Measurements from ENCODE around the gene KIDINS220.

The KIDINS220 gene

GRCh38 chr2:8836971-8837794, at the start of gene KIDINS220:
KIDINS220 (minus strand) TSS chr2:8837613; CDS start chr2:8827093, 10,520 bp downstream.
- DNase-seq: peak; percentile 59 to 70

DNA sequence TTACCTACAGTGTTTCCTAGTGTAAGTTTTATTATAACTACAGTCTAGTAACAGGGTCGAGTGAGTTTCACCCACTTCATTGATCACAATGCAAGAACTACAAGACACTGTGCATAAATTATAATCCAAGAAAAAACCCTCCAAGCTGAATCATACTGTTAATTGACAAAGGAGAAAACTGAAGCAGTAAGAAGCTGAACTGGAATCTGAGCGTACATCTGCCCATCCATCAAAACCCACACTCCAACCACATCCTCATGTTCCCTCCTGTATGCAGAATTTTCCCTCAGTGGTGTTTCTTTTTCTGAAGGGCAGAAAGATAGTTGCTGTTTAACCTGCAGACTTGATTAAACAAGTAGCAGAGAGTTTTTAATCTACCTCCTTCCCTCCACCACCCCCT, 49.5 kb upstream of the KIDINS220 start:
- no peak for DNase-seq

DNA sequence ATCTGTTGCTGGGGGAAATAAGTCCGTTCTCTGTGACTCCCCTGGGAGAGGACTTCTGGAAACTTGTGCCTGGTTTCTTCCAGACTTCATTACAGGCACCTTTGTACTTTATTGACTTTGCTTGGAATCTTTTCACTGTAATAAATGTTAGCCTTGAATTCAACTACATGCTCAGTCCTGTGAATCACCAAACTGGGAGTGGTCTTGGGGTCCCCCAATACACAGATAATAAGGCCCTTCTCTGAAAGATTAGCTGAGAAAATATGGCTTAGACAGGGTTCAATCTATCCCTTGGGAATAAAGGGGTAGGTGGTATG, 48.7 kb upstream of the KIDINS220 start:
- no peak for DNase-seq

- no peak for DNase-seq
Observed at GRCh38 chr2:8885449-8886201, 48.2 kb upstream of the KIDINS220 start.

- DNase-seq: no peak
Observed at GRCh38 chr2:8884812-8885211, 47.4 kb upstream of the KIDINS220 start.

DNA sequence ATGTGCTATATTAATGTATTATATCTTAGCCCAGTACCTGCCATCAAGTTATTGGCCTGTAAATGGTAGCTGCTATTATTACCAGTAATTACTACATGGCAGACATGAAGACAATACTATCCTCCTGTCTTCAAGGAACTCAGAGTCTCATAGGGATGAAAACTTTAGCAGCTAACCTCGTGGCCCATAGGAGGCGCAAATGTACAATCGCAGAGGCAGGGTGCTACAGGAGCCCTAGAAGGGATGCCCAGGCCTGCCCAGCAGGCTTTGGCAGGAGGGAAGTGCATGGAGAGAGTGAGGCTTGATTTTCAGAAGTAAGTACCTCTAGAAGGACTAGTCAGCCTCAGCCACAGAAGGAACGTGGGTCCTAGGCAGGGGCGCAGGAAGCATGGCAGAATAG, 44.7 kb upstream of the KIDINS220 start:
- no peak for DNase-seq

DNA sequence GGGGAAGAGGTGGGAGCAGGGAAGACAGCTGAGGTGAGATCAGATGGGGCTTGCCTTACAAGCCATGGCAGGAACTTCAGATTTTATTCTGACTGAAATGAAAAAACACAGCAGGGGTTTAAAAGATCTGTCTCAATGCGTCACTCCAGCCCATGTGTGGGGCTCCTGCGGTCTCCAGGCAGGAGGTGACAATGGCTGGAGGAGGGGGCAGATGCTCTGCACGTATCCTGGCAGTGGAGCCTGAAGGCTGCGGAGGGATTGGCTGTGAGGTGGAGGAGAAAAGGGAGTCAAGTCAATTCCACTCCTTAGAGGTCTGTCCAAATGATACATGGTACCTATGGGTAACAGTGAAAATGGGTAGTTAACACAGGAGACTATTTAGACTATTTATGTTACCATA, 40.5 kb upstream of the KIDINS220 start:
- no peak for DNase-seq

GRCh38 chr2:8877332-8877731, 39.9 kb upstream of the KIDINS220 start:
- no peak for DNase-seq

DNA sequence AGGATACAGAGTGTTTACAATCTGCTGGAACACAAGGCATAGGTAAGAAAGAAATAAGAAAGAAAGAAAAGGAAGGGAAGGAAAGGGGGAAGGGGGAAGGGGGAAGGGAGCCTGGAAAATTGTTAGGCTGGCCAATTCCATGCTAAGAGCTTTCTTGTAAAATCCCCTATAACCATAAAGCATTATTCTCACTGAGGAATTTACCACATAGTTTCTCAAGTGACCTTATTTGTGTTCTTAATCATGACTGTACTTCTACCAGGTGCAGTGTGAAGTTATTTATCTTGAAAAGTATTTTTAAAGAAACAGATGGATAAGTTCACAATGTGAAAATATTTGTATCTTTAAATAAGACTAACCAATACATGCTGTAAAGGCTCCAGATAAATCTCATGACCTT, 39.2 kb upstream of the KIDINS220 start:
- no peak for DNase-seq

DNA sequence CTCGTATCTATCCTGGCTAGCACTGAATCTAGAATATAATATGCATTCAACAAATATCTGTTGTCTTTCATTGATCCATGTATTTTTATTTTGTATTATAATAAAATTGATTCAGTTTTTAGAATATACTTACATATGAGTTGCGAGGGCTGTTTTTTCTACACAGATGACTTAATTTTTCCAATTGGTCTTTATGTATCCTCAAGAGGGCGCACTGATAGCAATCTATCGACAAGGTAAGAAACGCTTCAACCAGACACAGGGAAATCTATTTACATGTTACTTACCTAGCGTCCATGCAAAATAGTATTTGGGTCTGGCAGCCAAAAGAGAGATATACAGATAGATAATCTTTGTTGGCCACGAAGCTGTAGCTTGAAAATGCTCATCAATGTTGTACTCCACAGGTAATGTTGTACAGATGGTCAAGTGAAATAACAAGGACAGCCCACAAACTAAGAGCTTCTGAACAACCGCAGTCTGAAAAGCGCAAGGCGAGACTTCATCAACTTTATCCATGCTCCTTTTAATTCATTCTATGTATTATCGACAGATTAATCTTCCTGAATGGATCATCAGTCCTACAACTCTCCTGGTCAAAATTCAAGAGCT, 35.5 kb upstream of the KIDINS220 start:
- peak in 1 of 2 donors; percentile 39 for DNase-seq

- no peak for DNase-seq
Observed at GRCh38 chr2:8870441-8870840, 33.0 kb upstream of the KIDINS220 start.

GRCh38 chr2:8867363-8867762, 29.9 kb upstream of the KIDINS220 start:
- DNase-seq: no peak

GRCh38 chr2:8863331-8863953, 26.0 kb upstream of the KIDINS220 start:
- no peak for DNase-seq

- no peak for DNase-seq
Observed at GRCh38 chr2:8862230-8862629, 24.8 kb upstream of the KIDINS220 start.

DNA sequence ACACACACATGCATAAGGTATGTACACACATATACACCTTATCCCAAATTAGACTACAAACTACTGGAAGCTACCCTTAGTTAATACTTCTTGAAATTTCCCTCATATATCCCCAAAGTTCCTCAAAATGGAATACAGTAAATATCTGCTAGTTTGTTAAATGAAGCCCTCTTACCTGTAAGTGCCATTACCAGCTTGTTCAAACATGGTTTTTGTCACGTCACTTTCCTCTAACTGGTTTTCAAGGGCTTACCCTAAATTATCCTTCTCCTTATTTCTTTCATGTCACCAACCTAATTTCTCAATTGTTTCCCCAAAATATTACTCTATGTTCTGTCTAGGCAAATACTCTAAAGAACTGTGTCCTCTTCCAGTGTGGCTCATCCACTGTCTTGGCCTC, 24.4 kb upstream of the KIDINS220 start:
- DNase-seq: no peak

- no peak for DNase-seq
Observed at GRCh38 chr2:8860239-8860638, 22.8 kb upstream of the KIDINS220 start.

- no peak for DNase-seq
Observed at GRCh38 chr2:8858910-8859309, 21.5 kb upstream of the KIDINS220 start.

DNA sequence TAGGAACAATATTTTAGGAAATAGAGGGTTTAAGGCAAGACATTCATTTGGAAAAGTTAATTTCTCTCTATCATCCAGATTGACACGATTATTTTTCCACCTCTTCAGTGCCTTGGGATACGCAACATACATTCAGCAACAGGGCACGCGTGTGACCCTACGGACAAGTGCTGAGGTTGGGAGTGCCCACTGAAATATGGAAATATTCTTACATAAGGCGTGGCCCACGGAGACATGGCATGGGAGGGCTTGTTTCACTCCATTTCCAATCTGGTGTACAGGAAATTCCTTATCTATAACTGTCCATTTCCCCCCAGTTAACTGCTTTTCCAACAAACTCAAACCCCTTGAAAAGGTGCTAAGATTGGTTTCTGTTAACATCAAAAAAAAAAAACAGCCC, 20.9 kb upstream of the KIDINS220 start:
- no peak for DNase-seq

DNA sequence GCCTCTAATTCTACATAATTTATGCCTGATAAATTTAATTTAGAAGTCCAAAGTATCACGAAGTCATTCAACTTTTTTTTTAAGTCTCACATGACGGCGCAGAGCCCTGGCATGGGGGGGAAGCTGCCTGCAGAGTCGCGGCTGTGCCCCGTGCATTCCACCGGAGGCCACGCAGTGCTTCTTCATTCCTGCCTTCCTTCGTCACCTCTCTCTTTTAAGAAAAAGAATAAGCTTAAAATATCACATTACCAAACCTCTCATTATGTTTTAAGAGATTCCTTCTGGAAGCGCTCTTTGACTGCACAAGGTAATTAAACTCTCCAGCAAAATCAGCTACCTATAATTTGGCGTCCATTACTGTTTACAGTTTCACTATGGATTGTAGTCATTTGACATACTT, 20.3 kb upstream of the KIDINS220 start:
- no peak for DNase-seq

- no peak for DNase-seq
Observed at GRCh38 chr2:8856176-8856575, 18.8 kb upstream of the KIDINS220 start.

GRCh38 chr2:8855010-8855409, 17.6 kb upstream of the KIDINS220 start:
- no peak for DNase-seq

GRCh38 chr2:8853426-8853825, 16.0 kb upstream of the KIDINS220 start:
- DNase-seq: no peak

GRCh38 chr2:8851811-8852560, 14.6 kb upstream of the KIDINS220 start:
- no peak for DNase-seq
